GM12878 (cell line): ENCODE results near the gene RARB. TPM values are rescaled to one million over a fixed set of nuclear protein-coding genes. Genes with fewer than 3 reads are reported as not detected.

Experiments
- ATAC-seq: fragments of 200-7000 bp; cut with Tn5 transposase; 3 replicates; pipeline ENCODE4 v1.9.1; 2020; ENCODE audit warnings: mild to moderate bottlenecking, moderate library complexity
- BruUV-seq: library from RNA; stranded (reverse); fragments of 400-500 nt; replicated peaks from 2 replicates; lab custom pipeline; 2021; lab: Mats Ljungman, UMichigan
- CTCF ChIA-PET: fragments of 300-600 bp; sonication (Branson Sonifier 250); formaldehyde crosslinking; extraction: SDS; loops from one replicate; lab custom pipeline; 2021; ENCODE audit warnings: inconsistent platforms; lab: Yijun Ruan, JAX
- POLR2A ChIA-PET: fragments of 350-600 bp; formaldehyde crosslinking; extraction: SDS; loops from one replicate; lab custom pipeline; 2021; ENCODE audit warnings: inconsistent platforms; lab: Charles Lee
- RAD21 ChIA-PET: fragments of 300-600 bp; sonication (Branson Sonifier 250); formaldehyde crosslinking; loops from one replicate; lab custom pipeline; 2023; ENCODE audit warnings: antibody characterized with exemption; ENCODE audit not compliant: unreplicated experiment; lab: Charles Lee
- SMC1A ChIA-PET: fragments of 300-600 bp; sonication (Branson Sonifier 250); formaldehyde crosslinking; loops from one replicate; lab custom pipeline; 2023; ENCODE audit not compliant: unreplicated experiment, uncharacterized antibody; lab: Charles Lee
- DNase-seq: peaks from one replicate; pipeline ENCODE4 v3.0.0-alpha.2; 2011; ENCODE audit warnings: low read depth, low spot score
- FAIRE-seq: peaks from 3 replicates; lab custom pipeline; 2011; peaks lifted over from hg19 to GRCh38; lab: Jason Lieb, UNC
- H2AFZ ChIP-seq: 2 replicates; pipeline ENCODE4 v1.6.0; 2011; ENCODE audit warnings: low read depth, low read length, control low read depth; ENCODE audit not compliant: control insufficient read depth
- H3K27ac ChIP-seq: 2 replicates; pipeline ENCODE4 v1.5.1; 2011; ENCODE audit warnings: control low read depth; ENCODE audit not compliant: control insufficient read depth, insufficient read depth
- H3K27me3 ChIP-seq, 2 experiments: replicated peaks in 1 of 2; 2 replicates each; pipeline versions ENCODE4 v1.6.0 to v1.6.1; 2011; ENCODE audit warnings: low read length in 1 of 2; ENCODE audit not compliant: control insufficient read depth in 2 of 2, insufficient read depth in 2 of 2
- H3K36me3 ChIP-seq, 2 experiments: 2 replicates each; pipeline ENCODE4 v1.5.1; 2011; ENCODE audit warnings: low read length in 1 of 2; ENCODE audit not compliant: control insufficient read depth in 2 of 2, insufficient read depth in 2 of 2
- H3K4me1 ChIP-seq: 2 replicates; pipeline ENCODE4 v1.6.1; 2011; ENCODE audit warnings: mild to moderate bottlenecking, low read length, moderate library complexity, mixed read lengths; ENCODE audit not compliant: control insufficient read depth, insufficient read depth
- H3K4me2 ChIP-seq: 2 replicates; pipeline ENCODE4 v1.6.0; 2011; ENCODE audit warnings: control low read depth; ENCODE audit not compliant: control insufficient read depth, insufficient read depth
- H3K4me3 ChIP-seq: fragments of 200-600 bp; sonication (generic); 2 replicates; pipeline ENCODE4 v1.5.1; 2016
- H3K79me2 ChIP-seq: 2 replicates; pipeline ENCODE4 v1.6.0; 2011; ENCODE audit warnings: low read length; ENCODE audit not compliant: control insufficient read depth, insufficient read depth
- H3K9ac ChIP-seq: 2 replicates; pipeline ENCODE4 v1.8.0; 2011; ENCODE audit warnings: low read length, control low read depth, mixed read lengths; ENCODE audit not compliant: control insufficient read depth, insufficient read depth
- H3K9me3 ChIP-seq: replicated peaks from 3 replicates; pipeline ENCODE4 v1.5.1; 2011; ENCODE audit warnings: mild to moderate bottlenecking, low read length; ENCODE audit not compliant: control insufficient read depth, insufficient read depth
- H4K20me1 ChIP-seq: 2 replicates; pipeline ENCODE4 v1.6.0; 2011; ENCODE audit not compliant: control insufficient read depth, insufficient read depth
- CBX3 ChIP-seq: fragments of 200-600 bp; sonication (generic); IDR thresholded peaks from 2 replicates; pipeline ENCODE4 v1.6.1; 2016; ENCODE audit warnings: low read depth, borderline replicate concordance
- EP300 ChIP-seq, 2 experiments: fragments of 150-350 bp in 1 of 2; IDR thresholded peaks; 2 replicates each; pipeline ENCODE4 v1.6.1; 2011 to 2012; ENCODE audit warnings: low read depth in 2 of 2, low read length in 2 of 2, borderline replicate concordance in 1 of 2, improper control_type of control experiment in 1 of 2, inconsistent platforms in 1 of 2; ENCODE audit not compliant: control insufficient read depth in 1 of 2
- JUNB ChIP-seq: IDR thresholded peaks from 2 replicates; pipeline ENCODE4 v1.6.1; 2016; ENCODE audit warnings: antibody characterized with exemption, mild to moderate bottlenecking
- MYB ChIP-seq: fragments of 150-350 bp; IDR thresholded peaks from 2 replicates; pipeline ENCODE4 v1.6.1; 2014; ENCODE audit warnings: mild to moderate bottlenecking, low read depth, low read length, borderline replicate concordance
- NFXL1 ChIP-seq: fragments of 450-650 bp; IDR thresholded peaks from 2 replicates; pipeline ENCODE4 v1.6.1; 2017; ENCODE audit warnings: antibody characterized with exemption, mild to moderate bottlenecking, borderline replicate concordance
- POU2F2 ChIP-seq: IDR thresholded peaks from 3 replicates; pipeline ENCODE4 v1.6.1; 2011; ENCODE audit warnings: low read depth, mild to moderate bottlenecking, low read length, borderline replicate concordance
- RFX5 ChIP-seq: IDR thresholded peaks from 2 replicates; pipeline ENCODE4 v1.6.1; 2011; ENCODE audit warnings: low read depth, low read length, improper control_type of control experiment
- STAT1 ChIP-seq: fragments of 450-650 bp; conservative IDR thresholded peaks from 2 replicates; pipeline ENCODE4 v1.6.1; 2014; ENCODE audit warnings: antibody characterized with exemption, mild to moderate bottlenecking
- ZBTB4 ChIP-seq: fragments of 450-650 bp; formaldehyde crosslinking; IDR thresholded peaks from 2 replicates; pipeline ENCODE4 v1.4.0; 2022; ENCODE audit warnings: mild to moderate bottlenecking, moderate library complexity
- ZNF207 ChIP-seq: fragments of 450-650 bp; IDR thresholded peaks from 2 replicates; pipeline ENCODE4 v1.6.1; 2014; ENCODE audit warnings: antibody characterized with exemption, mild to moderate bottlenecking, borderline replicate concordance
- WGBS: methylation state at CpG from one replicate; pipeline ENCODE4 v1.1.6; 2016; ENCODE audit warnings: low lambda C conversion rate; ENCODE audit not compliant: insufficient replicate concordance, insufficient coverage; ENCODE audit errors: missing lambda C conversion rate; 5-methylcytosine and 5-hydroxymethylcytosine counted together
- in situ Hi-C: fragments of 300-500 bp; cut with MboI; formaldehyde crosslinking; loops from 9 replicates; pipeline ENCODE4 v1.14.3; 2018; ENCODE audit warnings: mixed read lengths
- intact Hi-C: fragments of 100-400 bp; cut with micrococcal nuclease; formaldehyde crosslinking; loops from one replicate; pipeline ENCODE4 v1.14.2; 2022; ENCODE audit not compliant: unreplicated experiment
- polyA plus RNA-seq, 11 experiments: library from polyadenylated mRNA; depleted of rRNA in 4 of 11; unstranded in 6 of 11; stranded (reverse) in 5 of 11; fragments of >200 nt; fragmentation: Nextera tagmentation in 4 of 11; fragmentation: Illumina TruSeq in 1 of 11; extraction: Ambion mirVana in 4 of 11; extraction: Trizol in 1 of 11; gene quantifications; 1 replicate in 1 of 11; 2 replicates in 10 of 11; pipeline versions ENCODE4 v1.2.1 to v1.2.3, GENCODE V29; 2011 to 2016; ENCODE audit warnings: inconsistent platforms in 2 of 11, missing spikeins in 2 of 11, low read depth in 1 of 11
- total RNA-seq, 4 experiments: library from RNA; depleted of rRNA in 3 of 4; stranded (reverse); fragments of >200 nt in 3 of 4; fragmentation: Illumina TruSeq in 1 of 4; extraction: Trizol in 1 of 4; gene quantifications; 2 replicates each; pipeline versions ENCODE4 v1.2.1 to v1.2.3, GENCODE V29; 2013 to 2021

Gene RARB
- total and polyA plus RNA-seq, 10 of the 15 experiments (the other 5 are each of a cell fraction or from before 2014, with no cell fraction given) = 0.05 to 0.06 TPM; not detected in 8

GRCh38 chr3:25452740-25453139 is 24.7 kb downstream of the RARB start:
- ChIA-PET RAD21 (no interaction called here), SMC1A (no interaction called here), CTCF (interaction anchor here (1.4 kb wide), 1 partner anchor 11 kb away, joined by 4 read pairs; no protein-coding TSS in a partner anchor), POLR2A (no interaction called here)
- intact Hi-C loops (no loop called here), in situ Hi-C loops (no loop called here)
- no TSS peak for BruUV-seq
- Histone ChIP-seq H3K36me3 (no peaks in the 10 kb centered on the region), H3K79me2 (no peaks in the 10 kb centered on the region), H2AFZ (no peak overlapping the region), H4K20me1 (no peaks in the 10 kb centered on the region), H3K27me3 (no peaks in the 10 kb centered on the region; a peak in 2 of 4 replicates), H3K4me1 (no peaks in the 10 kb centered on the region), H3K9ac (no peak overlapping the region), H3K4me3 (no peak overlapping the region), H3K4me2 (no peak overlapping the region), H3K27ac (no peak overlapping the region), H3K9me3 (no peaks in the 10 kb centered on the region)
- ATAC-seq (no peak), DNase-seq (no peak), FAIRE-seq (no peak)
- 16% methylated on average over 2 of the region's 2 CpGs for WGBS
- TF ChIP-seq ZBTB4 (CRISPR knock-in tag) = no peak
- no peak for TF ChIP-seq MYB
- TF ChIP-seq NFXL1 = no peak
- TF ChIP-seq JUNB = no peak
- TF ChIP-seq EP300 (IDR thresholded peaks at IDR 0.05; ENCODE audit: borderline replicate concordance in 1 of 2, control insufficient read depth in 1 of 2, low read depth in 2 of 2, low read length in 2 of 2) = no peak
- TF ChIP-seq RFX5 = no peak
- no peak for TF ChIP-seq POU2F2
- no peak for TF ChIP-seq CBX3
- no peak for TF ChIP-seq ZNF207
- no peak for TF ChIP-seq STAT1
